HepG2 (cell line): Measurements from ENCODE around the gene RPS28. TPM values are rescaled to one million over a fixed set of nuclear protein-coding genes. Genes with fewer than 3 reads are reported as not detected.

Experiments
- BATF2 ChIP-seq: sonication (generic); formaldehyde crosslinking; IDR thresholded peaks from 2 replicates; pipeline ENCODE4 v1.8.0; 2022; ENCODE audit warnings: mild to moderate bottlenecking, missing genetic modification reagents, moderate library complexity
- BRD4 ChIP-seq: sonication (generic); formaldehyde crosslinking; IDR thresholded peaks from 2 replicates; pipeline ENCODE4 v1.4.0; 2020; ENCODE audit warnings: missing genetic modification reagents
- CCAR2 ChIP-seq: fragments of 200-400 bp; formaldehyde crosslinking; optimal IDR thresholded peaks from 2 replicates; pipeline ENCODE3; 2018; ENCODE audit warnings: low read depth, mild to moderate bottlenecking, low read length, moderate library complexity
- HOXA5 ChIP-seq: sonication (generic); formaldehyde crosslinking; IDR thresholded peaks from 2 replicates; pipeline ENCODE4 v1.4.0; 2020; ENCODE audit warnings: missing genetic modification reagents
- JARID2 ChIP-seq: sonication (generic); formaldehyde crosslinking; IDR thresholded peaks from 2 replicates; pipeline ENCODE4 v1.8.1; 2023; ENCODE audit warnings: missing genetic modification reagents, inconsistent platforms; ENCODE audit not compliant: insufficient replicate concordance
- JDP2 ChIP-seq: sonication (generic); formaldehyde crosslinking; IDR thresholded peaks from 2 replicates; pipeline ENCODE4 v1.8.1; 2022; ENCODE audit warnings: missing genetic modification reagents, borderline replicate concordance
- MBD4 ChIP-seq: IDR thresholded peaks from 2 replicates; pipeline ENCODE4 v1.6.1; 2012; ENCODE audit warnings: low read length, inconsistent platforms, borderline replicate concordance
- NFYC ChIP-seq: IDR thresholded peaks from 2 replicates; pipeline ENCODE4 v1.6.1; 2016; ENCODE audit warnings: missing genetic modification reagents, missing compliant biosample characterization
- PAXIP1 ChIP-seq: sonication (generic); formaldehyde crosslinking; conservative IDR thresholded peaks from 2 replicates; pipeline ENCODE4 v1.4.0; 2020; ENCODE audit warnings: mild to moderate bottlenecking, missing genetic modification reagents, moderate library complexity
- STAG1 ChIP-seq: sonication (generic); formaldehyde crosslinking; IDR thresholded peaks from 2 replicates; pipeline ENCODE4 v1.4.0; 2020; ENCODE audit warnings: missing genetic modification reagents
- ZNF124 ChIP-seq: sonication (generic); formaldehyde crosslinking; IDR thresholded peaks from 2 replicates; pipeline ENCODE4 v1.4.0; 2020; ENCODE audit warnings: missing genetic modification reagents
- ZNF136 ChIP-seq: sonication (generic); formaldehyde crosslinking; IDR thresholded peaks from 2 replicates; pipeline ENCODE4 v1.8.1; 2022; ENCODE audit warnings: low read depth, mild to moderate bottlenecking, moderate library complexity, missing genetic modification reagents
- ZNF17 ChIP-seq: sonication (generic); formaldehyde crosslinking; IDR thresholded peaks from 2 replicates; pipeline ENCODE4 v1.5.0; 2020; ENCODE audit warnings: mild to moderate bottlenecking, missing genetic modification reagents
- ZNF772 ChIP-seq: sonication (generic); formaldehyde crosslinking; IDR thresholded peaks from 2 replicates; pipeline ENCODE4 v1.5.0; 2020; ENCODE audit warnings: mild to moderate bottlenecking, missing genetic modification reagents
- ZSCAN31 ChIP-seq: sonication (generic); formaldehyde crosslinking; IDR thresholded peaks from 2 replicates; pipeline ENCODE4 v1.5.0; 2020; ENCODE audit warnings: low read depth, mild to moderate bottlenecking, missing genetic modification reagents
- polyA plus RNA-seq, 8 experiments: library from polyadenylated mRNA; depleted of rRNA in 3 of 8; stranded (reverse) in 7 of 8; unstranded in 1 of 8; fragments of >200 nt; fragmentation: Illumina TruSeq in 4 of 8; extraction: Trizol in 4 of 8; gene quantifications; 2 replicates each; pipeline versions ENCODE4 v1.2.1 to v1.2.3, GENCODE V29; 2011 to 2016; ENCODE audit warnings: low read depth in 4 of 8, missing spikeins in 1 of 8, mixed read lengths in 1 of 8; ENCODE audit not compliant: insufficient read depth in 1 of 8
- total RNA-seq, 5 experiments: library from RNA; depleted of rRNA; stranded (reverse); fragments of >200 nt; fragmentation: Illumina TruSeq; extraction: Trizol; gene quantifications; 2 replicates each; pipeline ENCODE4 v1.2.3, GENCODE V29; 2016; ENCODE audit warnings: low read depth in 1 of 5
- TF ChIP-seq, protein P1 (sequence below): sonication (generic); formaldehyde crosslinking; IDR thresholded peaks from 2 replicates; pipeline ENCODE4 v1.4.0; 2020; ENCODE audit warnings: mild to moderate bottlenecking, missing genetic modification reagents
- TF ChIP-seq, protein P2 (sequence below): sonication (generic); formaldehyde crosslinking; conservative IDR thresholded peaks from 2 replicates; pipeline ENCODE4 v1.5.0; 2020; ENCODE audit warnings: missing genetic modification reagents

The RPS28 gene
- total and polyA plus RNA-seq, 2 of the 13 experiments (the other 11 are each of a cell fraction or from before 2014, with no cell fraction given), result 281 to 545 TPM

- TF ChIP-seq MBD4, result no peak
- peak; percentile 48 for TF ChIP-seq STAG1
- no peak; the same call in 1 of the 2 replicates for TF ChIP-seq ZNF124 (CRISPR knock-in tag)
- TF ChIP-seq ZSCAN31 (CRISPR knock-in tag), result peak; percentile 88
- TF ChIP-seq, protein P1, sequence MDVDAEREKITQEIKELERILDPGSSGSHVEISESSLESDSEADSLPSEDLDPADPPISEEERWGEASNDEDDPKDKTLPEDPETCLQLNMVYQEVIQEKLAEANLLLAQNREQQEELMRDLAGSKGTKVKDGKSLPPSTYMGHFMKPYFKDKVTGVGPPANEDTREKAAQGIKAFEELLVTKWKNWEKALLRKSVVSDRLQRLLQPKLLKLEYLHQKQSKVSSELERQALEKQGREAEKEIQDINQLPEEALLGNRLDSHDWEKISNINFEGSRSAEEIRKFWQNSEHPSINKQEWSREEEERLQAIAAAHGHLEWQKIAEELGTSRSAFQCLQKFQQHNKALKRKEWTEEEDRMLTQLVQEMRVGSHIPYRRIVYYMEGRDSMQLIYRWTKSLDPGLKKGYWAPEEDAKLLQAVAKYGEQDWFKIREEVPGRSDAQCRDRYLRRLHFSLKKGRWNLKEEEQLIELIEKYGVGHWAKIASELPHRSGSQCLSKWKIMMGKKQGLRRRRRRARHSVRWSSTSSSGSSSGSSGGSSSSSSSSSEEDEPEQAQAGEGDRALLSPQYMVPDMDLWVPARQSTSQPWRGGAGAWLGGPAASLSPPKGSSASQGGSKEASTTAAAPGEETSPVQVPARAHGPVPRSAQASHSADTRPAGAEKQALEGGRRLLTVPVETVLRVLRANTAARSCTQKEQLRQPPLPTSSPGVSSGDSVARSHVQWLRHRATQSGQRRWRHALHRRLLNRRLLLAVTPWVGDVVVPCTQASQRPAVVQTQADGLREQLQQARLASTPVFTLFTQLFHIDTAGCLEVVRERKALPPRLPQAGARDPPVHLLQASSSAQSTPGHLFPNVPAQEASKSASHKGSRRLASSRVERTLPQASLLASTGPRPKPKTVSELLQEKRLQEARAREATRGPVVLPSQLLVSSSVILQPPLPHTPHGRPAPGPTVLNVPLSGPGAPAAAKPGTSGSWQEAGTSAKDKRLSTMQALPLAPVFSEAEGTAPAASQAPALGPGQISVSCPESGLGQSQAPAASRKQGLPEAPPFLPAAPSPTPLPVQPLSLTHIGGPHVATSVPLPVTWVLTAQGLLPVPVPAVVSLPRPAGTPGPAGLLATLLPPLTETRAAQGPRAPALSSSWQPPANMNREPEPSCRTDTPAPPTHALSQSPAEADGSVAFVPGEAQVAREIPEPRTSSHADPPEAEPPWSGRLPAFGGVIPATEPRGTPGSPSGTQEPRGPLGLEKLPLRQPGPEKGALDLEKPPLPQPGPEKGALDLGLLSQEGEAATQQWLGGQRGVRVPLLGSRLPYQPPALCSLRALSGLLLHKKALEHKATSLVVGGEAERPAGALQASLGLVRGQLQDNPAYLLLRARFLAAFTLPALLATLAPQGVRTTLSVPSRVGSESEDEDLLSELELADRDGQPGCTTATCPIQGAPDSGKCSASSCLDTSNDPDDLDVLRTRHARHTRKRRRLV, result peak; percentile 86; the same call in 1 of the 2 replicates
- no peak for TF ChIP-seq BATF2 (CRISPR knock-in tag)
- TF ChIP-seq, protein P2, sequence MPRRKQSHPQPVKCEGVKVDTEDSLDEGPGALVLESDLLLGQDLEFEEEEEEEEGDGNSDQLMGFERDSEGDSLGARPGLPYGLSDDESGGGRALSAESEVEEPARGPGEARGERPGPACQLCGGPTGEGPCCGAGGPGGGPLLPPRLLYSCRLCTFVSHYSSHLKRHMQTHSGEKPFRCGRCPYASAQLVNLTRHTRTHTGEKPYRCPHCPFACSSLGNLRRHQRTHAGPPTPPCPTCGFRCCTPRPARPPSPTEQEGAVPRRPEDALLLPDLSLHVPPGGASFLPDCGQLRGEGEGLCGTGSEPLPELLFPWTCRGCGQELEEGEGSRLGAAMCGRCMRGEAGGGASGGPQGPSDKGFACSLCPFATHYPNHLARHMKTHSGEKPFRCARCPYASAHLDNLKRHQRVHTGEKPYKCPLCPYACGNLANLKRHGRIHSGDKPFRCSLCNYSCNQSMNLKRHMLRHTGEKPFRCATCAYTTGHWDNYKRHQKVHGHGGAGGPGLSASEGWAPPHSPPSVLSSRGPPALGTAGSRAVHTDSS (CRISPR knock-in tag), result no peak
- peak; percentile 39; the same call in 1 of the 2 replicates for TF ChIP-seq HOXA5 (CRISPR knock-in tag)
- TF ChIP-seq JARID2, result no peak
- no peak for TF ChIP-seq JDP2 (CRISPR knock-in tag)
- no peak for TF ChIP-seq CCAR2
- TF ChIP-seq NFYC (CRISPR knock-in tag), result peak; percentile 57; the same call in 1 of the 2 replicates
- no peak for TF ChIP-seq PAXIP1 (CRISPR knock-in tag)
- TF ChIP-seq BRD4 (CRISPR knock-in tag), result peak; percentile 96; the same call in 1 of the 2 replicates
- no peak for TF ChIP-seq ZNF136 (CRISPR knock-in tag)
- no peak for TF ChIP-seq ZNF17 (CRISPR knock-in tag)
- TF ChIP-seq ZNF772 (CRISPR knock-in tag), result peak; percentile 93; the same call in 1 of the 2 replicates
These were observed at the start of gene RPS28, which contains the start of gene NDUFA7 (continued) for GRCh38 chr19:8321067-8321985.
